GM12892 (cell line): ENCODE measurements around the gene TYW1B.
"Not testable (repeated sequence)": the region's sequence is repeated elsewhere in the genome, so short reads cannot be mapped to it uniquely, and the experiment has no call there.

Experiments
- POLR2A ChIP-seq: IDR thresholded peaks from 2 replicates; pipeline ENCODE4 v1.6.1; 2011; ENCODE audit warnings: low read depth, low read length, control low read depth
- POLR2AphosphoS5 ChIP-seq: IDR thresholded peaks from 2 replicates; pipeline ENCODE4 v1.6.1; 2011; ENCODE audit warnings: low read depth, low read length, control low read depth
- TAF1 ChIP-seq: IDR thresholded peaks from 2 replicates; pipeline ENCODE4 v1.6.1; 2011; ENCODE audit warnings: low read depth, mild to moderate bottlenecking, control low read depth, low read length, borderline replicate concordance

GRCh38 chr7:72753229-72753628 lies 74.8 kb downstream of the TYW1B start:
- not testable (repeated sequence) for TF ChIP-seq TAF1, POLR2A, POLR2AphosphoS5
